Measurements from ENCODE around the gene KCTD17.
"Not testable (repeated sequence)": the region's sequence is repeated elsewhere in the genome, so short reads cannot be mapped to it uniquely, and the experiment has no call there.

- not testable (repeated sequence) for TF ChIP-seq CTCF, EP300 (IDR thresholded peaks at IDR 0.05)
These were observed 20.5 kb downstream of the KCTD17 start for GRCh38 chr22:37071850-37072592.

All from tibial nerve (tissue), 4 donors.